Measurements from ENCODE around the gene CCDC34.
A peak's percentile ranks its signal among the peaks of the same experiment; 100 is the strongest.
"Not testable (repeated sequence)": the region's sequence is repeated elsewhere in the genome, so short reads cannot be mapped to it uniquely, and the experiment has no call there.

Gene CCDC34

GRCh38 chr11:27322196-27322595, 40.8 kb downstream of the CCDC34 start:
- DNase-seq (ENCODE audit: low spot score) = not testable (repeated sequence)

GRCh38 chr11:27321340-27321739, 41.7 kb downstream of the CCDC34 start:
- DNase-seq (ENCODE audit: low spot score) = not testable (repeated sequence)

- peak; percentile 76 for DNase-seq (ENCODE audit: low spot score)
Measured at GRCh38 chr11:27319072-27319471, 43.9 kb downstream of the CCDC34 start.

GRCh38 chr11:27317751-27318150, 45.3 kb downstream of the CCDC34 start:
- DNase-seq (ENCODE audit: low spot score) = peak; percentile 69

GRCh38 chr11:27315836-27316235, 47.2 kb downstream of the CCDC34 start:
- DNase-seq (ENCODE audit: low spot score) = no peak

- no peak for DNase-seq (ENCODE audit: low spot score)
Measured at GRCh38 chr11:27313157-27313821, 49.7 kb downstream of the CCDC34 start.

- no peak for DNase-seq (ENCODE audit: low spot score)
Measured at GRCh38 chr11:27312110-27312509, 50.9 kb downstream of the CCDC34 start.

- no peak for DNase-seq (ENCODE audit: low spot score)
Measured at GRCh38 chr11:27310707-27311106, 52.3 kb downstream of the CCDC34 start.

- DNase-seq (ENCODE audit: low spot score) = no peak
Measured at GRCh38 chr11:27310182-27310581, 52.8 kb downstream of the CCDC34 start.

- DNase-seq (ENCODE audit: low spot score) = no peak
Measured at GRCh38 chr11:27309046-27309445, 54.0 kb downstream of the CCDC34 start.

GRCh38 chr11:27307232-27307631, 55.8 kb downstream of the CCDC34 start:
- DNase-seq (ENCODE audit: low spot score) = no peak

GRCh38 chr11:27305751-27306150, 57.3 kb downstream of the CCDC34 start:
- no peak for DNase-seq (ENCODE audit: low spot score)

- DNase-seq (ENCODE audit: low spot score) = no peak
Measured at GRCh38 chr11:27304514-27304913, 58.5 kb downstream of the CCDC34 start.

- no peak for DNase-seq (ENCODE audit: low spot score)
Measured at GRCh38 chr11:27303903-27304302, 59.1 kb downstream of the CCDC34 start.

GRCh38 chr11:27300974-27301373, 62.0 kb downstream of the CCDC34 start:
- no peak for DNase-seq (ENCODE audit: low spot score)

- DNase-seq (ENCODE audit: low spot score) = no peak
Measured at GRCh38 chr11:27297616-27298015, 65.4 kb downstream of the CCDC34 start.

GRCh38 chr11:27296497-27296896, 66.5 kb downstream of the CCDC34 start:
- peak; percentile 46 for DNase-seq (ENCODE audit: low spot score)

- no peak for DNase-seq (ENCODE audit: low spot score)
Measured at GRCh38 chr11:27295928-27296327, 67.1 kb downstream of the CCDC34 start.

GRCh38 chr11:27294654-27295053, 68.4 kb downstream of the CCDC34 start:
- no peak for DNase-seq (ENCODE audit: low spot score)

- DNase-seq (ENCODE audit: low spot score) = no peak
Measured at GRCh38 chr11:27293515-27294417, 69.2 kb downstream of the CCDC34 start.

GRCh38 chr11:27292637-27293010, 70.4 kb downstream of the CCDC34 start:
- DNase-seq (ENCODE audit: low spot score) = no peak

- no peak for DNase-seq (ENCODE audit: low spot score)
Measured at GRCh38 chr11:27291954-27292636, 70.9 kb downstream of the CCDC34 start.

Measured in AG20443 (cell line).